Measurements from ENCODE around the gene MICALL1.

The MICALL1 gene

DNA sequence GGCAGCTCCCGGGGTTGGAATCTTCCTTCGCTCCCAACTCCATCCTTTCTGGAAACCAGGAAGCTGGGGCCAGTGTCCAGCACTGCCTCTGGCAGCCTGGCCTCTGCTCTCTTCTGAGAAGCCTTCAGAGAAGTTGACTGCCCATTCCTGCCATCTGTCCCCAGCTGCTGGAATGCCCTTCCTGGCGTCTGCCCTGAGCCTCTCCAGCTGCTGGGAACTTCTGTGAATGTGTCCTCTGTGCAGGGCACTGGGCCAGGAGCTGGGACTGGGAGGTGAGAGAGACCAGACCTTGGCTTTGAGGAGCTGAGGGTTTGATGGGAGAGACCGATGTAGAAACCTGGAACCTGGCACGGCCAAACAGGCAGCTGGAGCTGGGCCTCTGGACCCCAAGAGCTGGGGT, 84.2 kb downstream of the MICALL1 start:
- TF ChIP-seq, protein P1, sequence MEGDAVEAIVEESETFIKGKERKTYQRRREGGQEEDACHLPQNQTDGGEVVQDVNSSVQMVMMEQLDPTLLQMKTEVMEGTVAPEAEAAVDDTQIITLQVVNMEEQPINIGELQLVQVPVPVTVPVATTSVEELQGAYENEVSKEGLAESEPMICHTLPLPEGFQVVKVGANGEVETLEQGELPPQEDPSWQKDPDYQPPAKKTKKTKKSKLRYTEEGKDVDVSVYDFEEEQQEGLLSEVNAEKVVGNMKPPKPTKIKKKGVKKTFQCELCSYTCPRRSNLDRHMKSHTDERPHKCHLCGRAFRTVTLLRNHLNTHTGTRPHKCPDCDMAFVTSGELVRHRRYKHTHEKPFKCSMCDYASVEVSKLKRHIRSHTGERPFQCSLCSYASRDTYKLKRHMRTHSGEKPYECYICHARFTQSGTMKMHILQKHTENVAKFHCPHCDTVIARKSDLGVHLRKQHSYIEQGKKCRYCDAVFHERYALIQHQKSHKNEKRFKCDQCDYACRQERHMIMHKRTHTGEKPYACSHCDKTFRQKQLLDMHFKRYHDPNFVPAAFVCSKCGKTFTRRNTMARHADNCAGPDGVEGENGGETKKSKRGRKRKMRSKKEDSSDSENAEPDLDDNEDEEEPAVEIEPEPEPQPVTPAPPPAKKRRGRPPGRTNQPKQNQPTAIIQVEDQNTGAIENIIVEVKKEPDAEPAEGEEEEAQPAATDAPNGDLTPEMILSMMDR (conservative IDR thresholded peaks at IDR 0.05) = no peak
- TF ChIP-seq ZFX (IDR thresholded peaks at IDR 0.05) = no peak

DNA sequence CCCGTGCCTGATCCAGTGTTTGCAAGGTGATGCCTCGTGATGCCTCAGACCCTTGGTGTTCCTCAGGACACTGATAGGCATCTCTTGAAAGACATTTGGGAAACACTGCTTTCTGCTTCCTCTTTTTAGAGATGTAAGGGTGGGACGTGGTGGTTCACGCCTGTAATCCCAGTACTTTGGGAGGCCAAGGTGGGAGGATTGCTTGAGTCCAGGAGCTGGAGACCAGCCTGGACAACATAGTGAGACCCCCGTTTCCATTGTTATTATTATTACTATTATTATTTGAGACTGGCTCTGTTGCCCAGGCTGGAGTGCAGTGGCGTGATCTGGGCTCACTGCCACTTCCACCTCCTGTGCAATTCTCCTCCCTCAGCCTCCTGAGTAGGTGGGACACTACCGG, 84.8 kb downstream of the MICALL1 start:
- H3K27ac ChIP-seq = no peak overlapping the region
- TF ChIP-seq ZFX (IDR thresholded peaks at IDR 0.05) = no peak
- TF ChIP-seq, protein P1 (conservative IDR thresholded peaks at IDR 0.05) = no peak

More for the DNA sequence above, 84.2 kb downstream of the MICALL1 start:
- no peak overlapping the region; the same call in 1 of the 2 replicates for H3K27ac ChIP-seq

DNA sequence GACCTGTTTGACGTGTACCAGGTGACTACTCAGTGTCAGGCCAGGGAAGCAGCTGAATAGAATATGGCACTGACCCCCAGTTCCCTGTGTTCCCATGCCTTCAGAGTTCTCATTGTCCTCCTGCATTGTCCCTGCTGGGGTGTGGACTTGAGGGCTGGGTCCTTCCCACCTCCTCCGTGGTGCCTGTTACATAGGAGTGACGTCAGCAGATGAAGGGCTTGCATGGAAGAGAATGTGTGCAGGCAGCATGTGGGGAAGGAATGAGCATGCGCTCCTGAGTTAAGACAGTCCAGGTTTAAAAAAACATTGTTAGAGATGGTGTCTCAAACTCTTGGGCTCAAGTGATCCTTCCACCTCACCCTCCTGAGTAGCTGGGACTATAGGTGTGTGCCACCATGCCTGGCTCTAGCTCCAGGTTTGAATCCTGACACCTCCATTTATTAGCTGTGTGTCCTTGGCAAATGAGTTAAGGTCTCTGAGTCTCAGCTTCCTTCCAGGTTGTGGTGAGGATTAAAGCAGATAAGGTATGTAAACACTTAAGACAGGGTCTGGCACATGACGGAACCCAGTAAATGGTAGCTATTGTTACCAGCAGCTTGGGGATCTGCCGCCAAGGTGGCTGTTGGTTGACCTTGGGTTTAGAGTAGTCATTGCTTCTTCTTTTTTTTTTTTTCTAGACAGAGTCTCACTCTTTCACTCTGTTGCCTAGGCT, 85.8 kb downstream of the MICALL1 start:
- TF ChIP-seq ZFX (IDR thresholded peaks at IDR 0.05) = no peak
- TF ChIP-seq, protein P1 (conservative IDR thresholded peaks at IDR 0.05) = no peak
- no peak overlapping the region for H3K27ac ChIP-seq
